Endothelial cell of umbilical vein (primary cell): Measurements from ENCODE around the gene RBM26. TPM values are rescaled to one million over a fixed set of nuclear protein-coding genes. Genes with fewer than 3 reads are reported as not detected.

ENCODE experiments used
- BruUV-seq: library from RNA; stranded (reverse); fragments of 400-500 nt; replicated peaks from 2 replicates; lab custom pipeline; 2021; lab: Mats Ljungman, UMichigan
- CTCF ChIA-PET: fragments of 300-600, 350-600 bp; sonication (Branson Sonifier 250); formaldehyde crosslinking; loops from one replicate; lab custom pipeline; 2021; ENCODE audit warnings: antibody characterized with exemption, inconsistent platforms; lab: Charles Lee
- POLR2A ChIA-PET: fragments of 300-600, 350-600 bp; sonication (Branson Sonifier 250); formaldehyde crosslinking; loops from one replicate; lab custom pipeline; 2021; ENCODE audit warnings: antibody characterized with exemption, inconsistent platforms; lab: Charles Lee
- DNase-seq: peaks from one replicate; pipeline ENCODE4 v3.0.0-alpha.2; 2011; ENCODE audit warnings: low read depth, low spot score
- FAIRE-seq: peaks from 2 replicates; lab custom pipeline; 2011; peaks lifted over from hg19 to GRCh38; lab: Jason Lieb, UNC
- H2AFZ ChIP-seq: 2 replicates; pipeline ENCODE4 v1.6.0; 2012; ENCODE audit warnings: low read depth, low read length, control low read depth, inconsistent platforms
- H3K27ac ChIP-seq: 2 replicates; pipeline ENCODE4 v1.5.1; 2011; ENCODE audit warnings: low read depth, mild to moderate bottlenecking, control low read depth, low read length, moderate library complexity; ENCODE audit not compliant: insufficient read depth
- H3K27me3 ChIP-seq, 2 experiments: 2 replicates each; pipeline versions ENCODE4 v1.6.0 to v1.6.1; 2011; ENCODE audit warnings: low read length in 2 of 2, mixed read lengths in 1 of 2; ENCODE audit not compliant: control insufficient read depth in 2 of 2, insufficient read depth in 2 of 2
- H3K36me3 ChIP-seq, 2 experiments: 2 replicates in 1 of 2; 3 replicates in 1 of 2; pipeline ENCODE4 v1.5.1; 2011; ENCODE audit warnings: low read length in 2 of 2, mild to moderate bottlenecking in 1 of 2, moderate library complexity in 1 of 2; ENCODE audit not compliant: control insufficient read depth in 2 of 2, insufficient read depth in 2 of 2; ENCODE audit errors: extremely low read depth in 1 of 2
- H3K4me1 ChIP-seq: 3 replicates; pipeline ENCODE4 v1.5.1; 2011; ENCODE audit warnings: mild to moderate bottlenecking, low read length; ENCODE audit not compliant: control insufficient read depth, insufficient read depth; ENCODE audit errors: extremely low read depth
- H3K4me2 ChIP-seq: 2 replicates; pipeline ENCODE4 v1.6.1; 2011; ENCODE audit warnings: low read length, control low read depth, mixed read lengths; ENCODE audit not compliant: insufficient read depth
- H3K4me3 ChIP-seq, 3 experiments: fragments of 200-600 bp in 1 of 3; sonication (generic), shearing (Covaris generic) in 1 of 3; replicated peaks in 1 of 3; 2 replicates each; pipeline ENCODE4 v1.5.1; 2011 to 2016; ENCODE audit warnings: control low read depth in 3 of 3, low read length in 3 of 3, mild to moderate bottlenecking in 2 of 3, inconsistent platforms in 1 of 3, low read depth in 1 of 3, moderate library complexity in 1 of 3; ENCODE audit not compliant: insufficient read depth in 1 of 3
- H3K79me2 ChIP-seq: 2 replicates; pipeline ENCODE4 v1.6.0; 2012; ENCODE audit warnings: low read length, inconsistent platforms; ENCODE audit not compliant: control insufficient read depth, insufficient read depth
- H3K9ac ChIP-seq: replicated peaks from 2 replicates; pipeline ENCODE3; 2011; ENCODE audit warnings: low read length, control low read depth; ENCODE audit not compliant: insufficient read depth; ENCODE audit errors: extremely low read depth
- H3K9me1 ChIP-seq: replicated peaks from 3 replicates; pipeline ENCODE4 v1.6.0; 2011; ENCODE audit warnings: mild to moderate bottlenecking, low read length; ENCODE audit not compliant: control insufficient read depth, insufficient read depth; ENCODE audit errors: extremely low read depth
- H3K9me3 ChIP-seq: replicated peaks from 2 replicates; pipeline ENCODE4 v1.5.1; 2012; ENCODE audit warnings: low read length, inconsistent platforms; ENCODE audit not compliant: control insufficient read depth, insufficient read depth
- H4K20me1 ChIP-seq: replicated peaks from 2 replicates; pipeline ENCODE3; 2011; ENCODE audit warnings: mild to moderate bottlenecking, low read length; ENCODE audit not compliant: control insufficient read depth, insufficient read depth; ENCODE audit errors: extremely low read depth
- EZH2 ChIP-seq: IDR thresholded peaks from 2 replicates; pipeline ENCODE4 v1.6.1; 2012; ENCODE audit warnings: borderline replicate concordance, low read depth, mild to moderate bottlenecking, moderate library complexity, low read length, inconsistent platforms; ENCODE audit not compliant: severe bottlenecking
- FOS ChIP-seq: IDR thresholded peaks from 2 replicates; pipeline ENCODE4 v1.6.1; 2011; ENCODE audit warnings: mild to moderate bottlenecking, low read length, moderate library complexity, borderline replicate concordance; ENCODE audit not compliant: insufficient read depth
- GATA2 ChIP-seq: IDR thresholded peaks from 2 replicates; pipeline ENCODE4 v1.7.0; 2011; ENCODE audit warnings: low read depth, mild to moderate bottlenecking, moderate library complexity, mixed read lengths, low read length; ENCODE audit not compliant: insufficient read length, insufficient read depth
- JUN ChIP-seq: IDR thresholded peaks from 2 replicates; pipeline ENCODE4 v1.6.1; 2011; ENCODE audit warnings: borderline replicate concordance, low read depth; ENCODE audit not compliant: insufficient read length, insufficient read depth
- MYC ChIP-seq: IDR thresholded peaks from one replicate; pipeline ENCODE4 v1.6.1; 2011; ENCODE audit warnings: mild to moderate bottlenecking, low read depth, low read length
- POLR2A ChIP-seq: IDR thresholded peaks from 2 replicates; pipeline ENCODE4 v1.6.1; 2012; ENCODE audit warnings: low read depth, mild to moderate bottlenecking, control low read depth, low read length
- POLR2AphosphoS5 ChIP-seq: IDR thresholded peaks from 2 replicates; pipeline ENCODE4 v1.6.1; 2012; ENCODE audit warnings: low read depth, mild to moderate bottlenecking, control low read depth, low read length, moderate library complexity; ENCODE audit not compliant: insufficient read depth
- dilution Hi-C: fragments of 300-500 bp; cut with MboI; formaldehyde crosslinking; loops from one replicate; pipeline ENCODE4 v1.15.0; 2019; ENCODE audit warnings: low sequenced_read_pairs; ENCODE audit not compliant: extremely low pct_ligation_motif_present
- intact Hi-C: fragments of 100-400 bp; cut with micrococcal nuclease; formaldehyde crosslinking; loops from one replicate; pipeline ENCODE4 v1.10.0; 2022
- polyA plus RNA-seq, 4 experiments: library from polyadenylated mRNA; depleted of rRNA in 3 of 4; stranded (reverse) in 3 of 4; unstranded in 1 of 4; fragments of >200 nt; gene quantifications; 2 replicates each; pipeline versions ENCODE4 v1.2.1 to v1.2.3, GENCODE V29; 2011 to 2012; ENCODE audit warnings: missing spikeins in 1 of 4
- total RNA-seq: library from RNA; stranded (reverse); gene quantifications from 2 replicates; pipeline ENCODE4 v1.2.3, GENCODE V29; 2021
- TF ChIP-seq, protein P1 (sequence below): IDR thresholded peaks from 2 replicates; pipeline ENCODE4 v1.6.1; 2011; ENCODE audit not compliant: insufficient read depth, insufficient read length
- TF ChIP-seq, protein P2 (sequence below), 2 donors: IDR thresholded peaks; 1 replicate in 1 of 2; 2 replicates in 1 of 2; pipeline ENCODE4 v1.5.1; 2011; ENCODE audit warnings: low read length in 2 of 2, mild to moderate bottlenecking in 2 of 2, moderate library complexity in 2 of 2, control low read depth in 1 of 2, inconsistent platforms in 1 of 2, low read depth in 1 of 2; ENCODE audit not compliant: insufficient read depth in 1 of 2; ENCODE audit errors: extremely low read depth in 1 of 2

The RBM26 gene
- total and polyA plus RNA-seq, 2 donors (not counting 3 experiments of a cell fraction or from before 2014, with no cell fraction given): 14.8 to 54.3 TPM

DNA sequence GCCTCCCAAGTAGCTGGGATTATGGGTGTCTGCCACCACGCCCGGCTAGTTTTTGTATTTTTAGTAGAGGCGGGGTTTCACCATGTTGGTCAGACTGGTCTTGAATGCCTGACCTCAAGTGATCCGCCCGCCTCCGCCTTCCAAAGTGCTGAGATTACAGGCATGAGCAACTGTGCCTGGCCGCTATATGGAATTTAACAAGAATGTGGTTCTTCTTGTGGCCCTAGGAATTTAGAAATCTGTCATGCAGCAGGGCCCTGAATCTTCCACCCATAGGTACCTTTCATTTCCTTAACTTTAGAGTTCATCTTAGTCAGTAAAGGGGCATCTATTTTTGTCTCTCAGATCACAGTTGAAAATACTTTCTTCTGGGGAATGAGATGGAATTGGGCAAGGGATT is 49.3 kb upstream of the RBM26 start:
- no peak overlapping the region for H2AFZ ChIP-seq
- no TSS peak for BruUV-seq
- H3K27me3 ChIP-seq: no peaks in the 10 kb centered on the region
- DNase-seq (no peak), FAIRE-seq (no peak)
- dilution Hi-C loops (no loop called here), intact Hi-C loops (no loop called here)
- H3K36me3 ChIP-seq: no peaks in the 10 kb centered on the region
- no peak overlapping the region for H3K27ac ChIP-seq
- CTCF ChIA-PET: interaction anchor here (1.2 kb wide), 1 partner anchor 31 kb away, joined by 4 read pairs; no protein-coding TSS in a partner anchor
- no peaks in the 10 kb centered on the region for H3K9me3 ChIP-seq
- no peak overlapping the region for H3K4me3 ChIP-seq
- no peaks in the 10 kb centered on the region for H4K20me1 ChIP-seq
- no peak overlapping the region for H3K4me2 ChIP-seq
- POLR2A ChIA-PET: no interaction called here
- no peaks in the 10 kb centered on the region for H3K79me2 ChIP-seq
- H3K9ac ChIP-seq: no peak overlapping the region
- TF ChIP-seq, protein P1, sequence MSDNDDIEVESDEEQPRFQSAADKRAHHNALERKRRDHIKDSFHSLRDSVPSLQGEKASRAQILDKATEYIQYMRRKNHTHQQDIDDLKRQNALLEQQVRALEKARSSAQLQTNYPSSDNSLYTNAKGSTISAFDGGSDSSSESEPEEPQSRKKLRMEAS: no peak
- TF ChIP-seq FOS (no peak), EZH2 (no peak), POLR2A (no peak), POLR2AphosphoS5 (no peak), MYC (no peak), GATA2 (no peak), JUN (no peak)
- TF ChIP-seq, protein P2, sequence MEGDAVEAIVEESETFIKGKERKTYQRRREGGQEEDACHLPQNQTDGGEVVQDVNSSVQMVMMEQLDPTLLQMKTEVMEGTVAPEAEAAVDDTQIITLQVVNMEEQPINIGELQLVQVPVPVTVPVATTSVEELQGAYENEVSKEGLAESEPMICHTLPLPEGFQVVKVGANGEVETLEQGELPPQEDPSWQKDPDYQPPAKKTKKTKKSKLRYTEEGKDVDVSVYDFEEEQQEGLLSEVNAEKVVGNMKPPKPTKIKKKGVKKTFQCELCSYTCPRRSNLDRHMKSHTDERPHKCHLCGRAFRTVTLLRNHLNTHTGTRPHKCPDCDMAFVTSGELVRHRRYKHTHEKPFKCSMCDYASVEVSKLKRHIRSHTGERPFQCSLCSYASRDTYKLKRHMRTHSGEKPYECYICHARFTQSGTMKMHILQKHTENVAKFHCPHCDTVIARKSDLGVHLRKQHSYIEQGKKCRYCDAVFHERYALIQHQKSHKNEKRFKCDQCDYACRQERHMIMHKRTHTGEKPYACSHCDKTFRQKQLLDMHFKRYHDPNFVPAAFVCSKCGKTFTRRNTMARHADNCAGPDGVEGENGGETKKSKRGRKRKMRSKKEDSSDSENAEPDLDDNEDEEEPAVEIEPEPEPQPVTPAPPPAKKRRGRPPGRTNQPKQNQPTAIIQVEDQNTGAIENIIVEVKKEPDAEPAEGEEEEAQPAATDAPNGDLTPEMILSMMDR (IDR thresholded peaks at IDR 0.05; ENCODE audit: extremely low read depth in 1 of 2, insufficient read depth in 1 of 2, low read depth in 1 of 2, low read length in 2 of 2): no peak
- no peaks in the 10 kb centered on the region for H3K9me1 ChIP-seq
- H3K4me1 ChIP-seq: peaks cover 17% of the 10 kb centered on the region
